GM18505 (cell line): ENCODE results near the gene ENDOV.

ENCODE experiments used
- ATAC-seq: cut with Tn5 transposase; IDR thresholded peaks from one replicate; pipeline ENCODE4 v1.9.1; 2021; ENCODE audit not compliant: unreplicated experiment
- POLR2A ChIP-seq: IDR thresholded peaks from 4 replicates; pipeline ENCODE4 v1.6.1; 2011; ENCODE audit warnings: borderline replicate concordance; ENCODE audit not compliant: insufficient read depth, insufficient read length; ENCODE audit errors: extremely low read depth

ENDOV gene

GRCh38 chr17:80482058-80482318 lies 67.0 kb downstream of the ENDOV start:
- no peak for ATAC-seq
- TF ChIP-seq POLR2A: no peak

GRCh38 chr17:80482555-80483308 lies 67.8 kb downstream of the ENDOV start:
- no peak for TF ChIP-seq POLR2A
- no peak for ATAC-seq

- ATAC-seq: no peak
- TF ChIP-seq POLR2A: no peak
Observed at GRCh38 chr17:80485846-80486245, 70.9 kb downstream of the ENDOV start.

- TF ChIP-seq POLR2A: no peak
- no peak for ATAC-seq
Observed at GRCh38 chr17:80486692-80487091, 71.7 kb downstream of the ENDOV start.

GRCh38 chr17:80487511-80487910 lies 72.5 kb downstream of the ENDOV start:
- no peak for ATAC-seq
- TF ChIP-seq POLR2A: no peak
